Pericardium fibroblast (primary cell): Measurements from ENCODE around the gene EREG. TPM values are rescaled to one million over a fixed set of nuclear protein-coding genes. Genes with fewer than 3 reads are reported as not detected.

Experiments used
- total RNA-seq: library from RNA; depleted of rRNA; stranded (reverse); fragments of >200 nt; gene quantifications from 2 replicates; pipeline ENCODE4 v1.2.3, GENCODE V29; 2015

EREG gene, protein sequence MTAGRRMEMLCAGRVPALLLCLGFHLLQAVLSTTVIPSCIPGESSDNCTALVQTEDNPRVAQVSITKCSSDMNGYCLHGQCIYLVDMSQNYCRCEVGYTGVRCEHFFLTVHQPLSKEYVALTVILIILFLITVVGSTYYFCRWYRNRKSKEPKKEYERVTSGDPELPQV
- under 0.01 and 0.12 TPM in 2 replicates for total RNA-seq

GRCh38 chr4:74364652-74365491 lies at the start of gene EREG:
EREG (plus strand) TSS chr4:74365145; CDS start chr4:74365309, 164 bp downstream.

Other genes starting within 250 kb of the EREG start
- gene MTHFD2L, start 207.0 kb upstream of the EREG start, total RNA-seq = 4.6 and 5.3 TPM in 2 replicates
- 0.70 TPM in 1 of 2 replicates, not detected in the other for gene EPGN, start 56.7 kb upstream of the EREG start, total RNA-seq
- gene AREG, start 80.0 kb downstream of the EREG start, total RNA-seq = 0.51 and 1.1 TPM in 2 replicates